Lower leg skin (tissue), 4 donors: Measurements from ENCODE around the gene MLLT3. TPM values are rescaled to one million over a fixed set of nuclear protein-coding genes. Genes with fewer than 3 reads are reported as not detected.

Experiments
- DNase-seq, 2 donors: peaks; one replicate each; pipeline ENCODE4 v3.0.0-alpha.2; 2019; ENCODE audit warnings: low spot score in 2 of 2
- H3K4me3 ChIP-seq: fragments of 200-600 bp; sonication (generic); 2 replicates; pipeline ENCODE4 v1.5.1; 2017; ENCODE audit warnings: mild to moderate bottlenecking, low read depth; ENCODE audit not compliant: poor library complexity, severe bottlenecking
- CTCF ChIP-seq, 3 donors: fragments of 450-650 bp; IDR thresholded peaks; one replicate each; pipeline ENCODE4 v1.5.1; 2016; ENCODE audit warnings: antibody characterized with exemption in 3 of 3, mild to moderate bottlenecking in 3 of 3, moderate library complexity in 2 of 3
- POLR2A ChIP-seq, 2 donors: fragments of 450-650 bp; IDR thresholded peaks; one replicate each; pipeline ENCODE4 v1.6.1; 2016 to 2017; ENCODE audit warnings: antibody characterized with exemption in 2 of 2, mild to moderate bottlenecking in 1 of 2, moderate library complexity in 1 of 2
- WGBS, 2 donors: methylation state at CpG; one replicate each; pipeline ENCODE4 v1.1.5; 2018; 5-methylcytosine and 5-hydroxymethylcytosine counted together
- intact Hi-C: fragments of 100-400 bp; cut with DNase I; formaldehyde crosslinking; loops from one replicate; pipeline ENCODE4 v1.15.0; 2023; ENCODE audit warnings: low total_unique reads
- total RNA-seq, 4 donors: library from RNA; depleted of rRNA; stranded (reverse); fragments of >200 nt; gene quantifications; one replicate each; pipeline ENCODE4 v1.1.0, GENCODE V29; 2016

MLLT3 gene
- total RNA-seq, 4 donors from 2014 or later: 10.6 to 15.2 (median 12.5) TPM

- TF ChIP-seq POLR2A (IDR thresholded peaks at IDR 0.05) (no peak), CTCF (IDR thresholded peaks at IDR 0.05) (no peak)
- H3K4me3 ChIP-seq: no peak overlapping the region
- no peak for DNase-seq
- intact Hi-C loops: no loop called here
- WGBS, 2 donors: 95 to 96% methylated on average over 3 of the region's 3 CpGs
Observed at GRCh38 chr9:20387062-20387461, 235.2 kb downstream of the MLLT3 start.

DNA sequence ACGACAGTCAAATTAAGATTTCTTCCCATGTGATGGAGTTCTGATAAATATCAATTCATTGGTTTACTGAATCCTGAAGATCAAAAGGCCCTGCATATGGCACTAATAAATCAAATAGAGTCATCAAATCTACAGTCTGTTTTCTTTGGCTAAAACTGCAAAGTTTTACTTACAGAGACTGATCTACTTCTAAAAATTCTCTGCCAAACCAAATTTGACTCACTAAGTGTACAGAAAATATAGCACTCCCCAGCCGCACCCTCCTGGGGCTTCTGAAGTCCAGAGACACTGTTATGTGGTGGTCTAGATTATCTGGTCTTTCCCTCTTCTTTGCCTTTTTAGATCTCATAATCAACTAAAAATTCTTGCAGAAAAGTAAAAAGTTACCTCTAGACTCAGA is 237.7 kb downstream of the MLLT3 start:
- intact Hi-C loops: no loop called here
- TF ChIP-seq POLR2A (IDR thresholded peaks at IDR 0.05) (no peak), CTCF (IDR thresholded peaks at IDR 0.05) (no peak)
- no peak overlapping the region for H3K4me3 ChIP-seq
- 86 to 87% methylated on average over 2 of the region's 2 CpGs for WGBS, 2 donors
- no peak for DNase-seq

DNA sequence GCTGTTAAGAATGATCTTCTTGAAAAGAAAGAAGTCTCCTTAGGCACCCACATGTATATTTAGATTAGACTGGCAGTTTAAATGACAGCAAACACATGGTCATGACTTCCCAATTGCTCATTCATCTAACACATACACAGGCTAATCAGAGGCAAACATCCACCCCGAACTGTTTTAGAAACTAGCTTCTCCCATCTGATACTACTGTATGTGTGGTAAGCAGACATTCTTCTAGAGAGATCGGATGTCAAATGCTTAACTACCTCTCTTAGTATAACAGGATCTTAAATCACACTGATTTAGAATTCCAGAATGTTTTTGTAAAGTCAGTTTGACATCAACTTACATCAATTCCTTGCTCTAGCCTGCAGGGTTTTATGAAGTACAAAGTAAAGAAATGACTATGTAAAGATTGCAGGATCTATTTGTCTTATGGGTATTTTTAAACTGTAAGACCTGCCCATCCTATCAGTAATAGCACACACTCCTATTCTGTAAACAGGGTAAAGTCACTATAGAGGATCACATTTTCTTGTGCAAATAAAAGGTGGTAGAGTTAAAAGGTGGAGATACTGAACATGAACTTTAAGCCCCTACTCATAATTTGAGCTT is 239.7 kb downstream of the MLLT3 start:
- whole genome bisulfite sequencing, 2 donors: 69 to 76% methylated on average over 2 of the region's 2 CpGs
- TF ChIP-seq POLR2A (IDR thresholded peaks at IDR 0.05): no peak
- TF ChIP-seq CTCF (IDR thresholded peaks at IDR 0.05): no peak
- no peak for DNase-seq

DNA sequence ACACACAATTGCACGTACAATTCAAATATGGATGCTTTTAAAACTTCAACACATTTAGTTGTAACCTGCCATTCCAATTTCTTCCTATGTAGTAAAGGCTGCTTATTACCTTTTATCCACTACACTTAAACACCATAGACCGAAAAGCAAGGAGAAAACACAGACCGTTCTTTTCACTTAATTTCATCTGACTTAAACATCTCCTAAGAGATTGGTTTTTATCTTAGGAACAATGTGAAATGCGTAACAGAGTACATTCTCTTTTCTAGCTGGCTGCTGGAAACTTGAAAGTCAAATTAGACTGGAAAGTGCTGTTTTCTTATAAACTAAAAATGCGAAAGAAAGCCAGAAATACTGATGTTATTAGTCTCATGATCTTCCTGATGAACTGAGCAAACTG is 241.8 kb downstream of the MLLT3 start:
- no peak overlapping the region for H3K4me3 ChIP-seq
- TF ChIP-seq CTCF (IDR thresholded peaks at IDR 0.05): no peak
- no peak for TF ChIP-seq POLR2A (IDR thresholded peaks at IDR 0.05)
- WGBS, 2 donors: 87 to 89% methylated on average over 5 of the region's 5 CpGs
- no peak for DNase-seq
- intact Hi-C loops: no loop called here

More for the DNA sequence above, 239.7 kb downstream of the MLLT3 start:
- intact Hi-C loops: no loop called here
- no peak overlapping the region for H3K4me3 ChIP-seq

GRCh38 chr9:20379804-20380225 is 242.5 kb downstream of the MLLT3 start:
- intact Hi-C loops: loop anchor here (10.0 kb wide), 1 partner anchor 585 kb away; no protein-coding TSS in a partner anchor
- DNase-seq: no peak

More at GRCh38 chr9:20379804-20380225, 242.5 kb downstream of the MLLT3 start:
- H3K4me3 ChIP-seq: no peak overlapping the region
- WGBS, 2 donors: 84 to 85% methylated on average over 2 of the region's 2 CpGs
- no peak for TF ChIP-seq POLR2A (IDR thresholded peaks at IDR 0.05)
- TF ChIP-seq CTCF (IDR thresholded peaks at IDR 0.05): no peak
